NCI-H2081 (cell line): ENCODE measurements around the gene RWDD2A.
"Not testable (repeated sequence)": the region's sequence is repeated elsewhere in the genome, so short reads cannot be mapped to it uniquely, and the experiment has no call there.

Experiments used
- DNase-seq, 2 experiments: peaks; one replicate each; lab custom pipeline; 2025; lab: John Stamatoyannopoulos, UW

RWDD2A gene

DNA sequence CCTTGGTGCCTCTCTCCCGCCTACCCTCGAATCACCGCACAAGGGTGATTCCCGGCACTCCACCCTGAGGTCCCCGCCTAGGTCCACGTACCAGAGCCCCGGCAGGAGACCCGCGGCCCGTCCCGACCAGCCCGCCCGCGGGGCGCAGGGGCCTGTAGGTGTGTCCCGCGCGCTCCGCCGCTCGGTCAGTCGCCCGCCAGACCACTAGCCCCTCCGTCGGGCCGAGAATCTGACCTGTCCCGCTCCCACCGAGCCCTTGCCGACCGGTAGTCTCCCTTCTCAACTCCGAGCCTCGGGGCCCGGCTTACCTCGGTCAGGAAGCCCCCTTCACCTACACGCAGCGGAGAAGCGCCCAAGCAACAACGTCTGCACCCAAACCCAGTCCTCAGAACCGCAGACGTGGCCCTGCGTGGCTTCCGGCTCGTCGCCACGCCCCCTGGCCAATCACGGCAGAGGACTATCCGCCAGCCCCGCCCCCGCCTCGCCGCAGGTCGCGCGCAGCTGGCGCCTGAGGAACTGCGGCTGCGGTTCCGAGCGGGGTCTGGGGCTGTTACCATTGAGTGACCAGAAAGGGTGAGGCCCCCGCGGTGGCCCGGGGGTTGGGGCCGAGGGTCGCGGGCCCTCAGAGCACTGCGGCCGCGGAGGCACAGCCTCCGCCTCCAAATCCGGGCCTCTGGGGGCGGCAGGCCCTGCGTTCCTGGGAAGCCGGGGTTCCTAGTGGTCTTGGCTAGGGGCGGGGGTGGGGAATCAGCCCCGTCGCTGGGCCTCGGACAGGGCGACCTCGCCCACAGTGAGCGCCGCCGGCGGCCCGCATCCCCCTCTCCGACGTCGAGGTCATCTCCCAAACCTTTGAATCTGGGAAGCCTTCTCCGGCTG is at the start of gene RWDD2A, which contains the start of gene PGM3:
Gene RWDD2A, plus strand, starts transcription at position 487 of the 876 bp plus-strand sequence. CDS start 1,095 bp downstream, outside the sequence.
Gene PGM3, minus strand, starts transcription at position 395 of the 876 bp plus-strand sequence. CDS start 2,253 bp downstream, outside the sequence.
- peak; percentile 85 to 89 for DNase-seq

GRCh38 chr6:83151114-83151513 is 42.0 kb upstream of the RWDD2A start:
- DNase-seq = no peak

DNA sequence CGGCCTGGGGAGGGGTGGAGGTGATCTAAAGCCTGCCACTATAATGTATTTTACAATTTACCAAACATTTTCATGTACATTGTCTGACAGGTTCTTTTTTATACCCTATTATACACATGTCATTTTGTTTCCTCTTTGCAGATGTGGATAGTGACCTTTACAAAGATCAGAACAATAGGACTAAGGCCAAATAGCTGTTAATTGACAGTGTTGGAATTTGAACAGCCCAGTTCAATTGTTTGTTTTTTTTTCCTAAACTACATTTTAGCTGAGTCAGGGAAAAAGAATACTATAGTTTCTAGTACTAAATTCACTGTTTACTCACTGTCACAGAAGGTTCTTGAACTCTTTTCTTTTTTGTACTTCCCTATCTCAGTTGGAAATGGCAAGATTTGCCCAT is 40.2 kb upstream of the RWDD2A start:
- DNase-seq = no peak

DNA sequence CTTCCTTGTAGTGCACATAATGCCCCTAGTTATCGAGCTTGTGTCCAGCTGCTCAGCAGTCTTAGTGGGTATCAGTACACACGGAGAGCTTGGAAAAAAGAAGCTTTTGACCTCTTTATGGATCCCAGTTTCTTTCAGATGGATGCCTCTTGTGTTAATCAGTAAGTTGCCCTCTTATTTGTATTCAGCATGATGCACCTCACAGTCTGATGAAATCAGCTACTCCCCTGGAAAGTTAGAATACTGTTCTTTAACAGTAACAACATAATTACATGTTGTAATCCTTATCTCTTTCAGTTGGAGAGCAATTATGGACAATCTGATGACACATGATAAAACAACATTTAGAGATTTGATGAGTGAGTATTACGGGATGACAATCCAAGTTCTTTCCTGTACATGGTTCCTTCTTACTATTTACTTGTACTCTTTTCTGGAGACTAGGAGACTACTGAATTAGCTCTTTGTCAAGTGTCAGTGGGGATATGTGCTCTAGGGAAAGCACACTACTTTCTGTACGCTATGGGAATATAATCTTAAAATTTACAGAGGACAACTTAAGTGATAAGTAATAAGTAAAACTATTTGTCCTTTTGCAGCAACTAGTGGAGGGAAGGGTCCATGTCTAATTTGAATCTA is 39.2 kb upstream of the RWDD2A start:
- no peak for DNase-seq

GRCh38 chr6:83155794-83156193 is 37.4 kb upstream of the RWDD2A start:
- DNase-seq = no peak

GRCh38 chr6:83160167-83160566 is 33.0 kb upstream of the RWDD2A start:
- no peak for DNase-seq

DNA sequence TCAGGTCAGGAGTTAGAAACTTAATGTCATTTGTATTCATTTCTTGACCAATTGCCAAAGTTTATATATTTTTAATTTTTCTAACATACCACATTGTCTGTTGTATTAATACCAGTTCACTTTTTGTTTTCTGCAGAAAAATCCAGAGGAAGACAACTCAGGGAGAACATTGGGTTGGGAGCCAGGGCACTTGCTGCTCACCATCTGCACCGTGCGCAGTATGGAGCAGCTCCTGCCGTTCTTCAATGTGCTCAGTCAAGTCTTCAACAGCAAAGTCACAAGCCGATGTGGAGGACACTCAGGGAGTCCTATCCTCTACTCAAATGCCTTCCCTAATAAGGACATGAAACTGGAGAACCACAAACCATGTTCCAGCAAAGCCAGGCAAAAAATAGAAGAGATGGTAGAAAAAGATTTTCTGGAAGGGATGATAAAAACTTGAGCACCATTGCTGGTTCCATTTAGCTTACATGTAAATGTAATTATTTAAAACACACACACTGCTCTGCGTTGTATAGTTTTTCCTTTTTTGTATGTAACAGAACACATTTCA is 25.4 kb upstream of the RWDD2A start:
- no peak for DNase-seq

DNA sequence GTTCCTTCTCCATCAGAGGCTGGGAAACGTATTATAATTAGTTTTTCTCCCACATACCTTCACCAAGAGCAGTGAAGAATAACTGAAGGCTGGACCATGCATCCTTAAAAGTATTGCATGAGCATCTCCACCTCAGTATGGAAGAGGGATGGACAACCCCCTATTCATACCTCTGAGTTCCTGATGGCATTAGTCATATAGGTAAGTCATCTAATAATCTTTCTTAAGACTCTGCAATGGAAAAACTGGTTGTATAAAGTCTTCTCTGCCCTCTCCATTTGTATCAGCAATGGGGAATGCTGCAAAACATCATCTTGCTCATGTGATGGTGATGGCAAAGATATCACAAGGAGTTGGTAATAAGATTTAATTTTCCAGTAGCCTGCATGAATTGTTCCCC is 24.6 kb upstream of the RWDD2A start:
- no peak for DNase-seq

DNA sequence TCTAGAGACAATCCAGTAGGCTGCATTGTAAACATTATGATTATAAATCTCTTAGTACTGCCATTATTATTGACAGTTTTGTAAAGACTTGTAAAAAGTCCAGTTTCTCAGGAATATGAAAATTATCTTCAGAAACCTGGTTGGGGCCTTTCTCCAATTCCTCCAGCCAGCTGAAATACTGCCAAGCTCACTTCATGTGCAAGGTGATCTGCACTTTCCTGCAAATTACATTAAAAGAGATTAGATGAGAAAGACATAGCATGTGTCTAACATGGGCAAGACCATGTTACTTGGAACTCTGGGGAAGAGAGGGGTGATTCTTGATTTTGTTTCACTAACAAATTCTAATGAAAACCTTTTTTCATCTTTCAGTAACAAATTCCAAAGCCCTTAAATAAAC is 24.1 kb upstream of the RWDD2A start:
- DNase-seq = no peak

GRCh38 chr6:83169511-83169910 is 23.6 kb upstream of the RWDD2A start:
- no peak for DNase-seq

DNA sequence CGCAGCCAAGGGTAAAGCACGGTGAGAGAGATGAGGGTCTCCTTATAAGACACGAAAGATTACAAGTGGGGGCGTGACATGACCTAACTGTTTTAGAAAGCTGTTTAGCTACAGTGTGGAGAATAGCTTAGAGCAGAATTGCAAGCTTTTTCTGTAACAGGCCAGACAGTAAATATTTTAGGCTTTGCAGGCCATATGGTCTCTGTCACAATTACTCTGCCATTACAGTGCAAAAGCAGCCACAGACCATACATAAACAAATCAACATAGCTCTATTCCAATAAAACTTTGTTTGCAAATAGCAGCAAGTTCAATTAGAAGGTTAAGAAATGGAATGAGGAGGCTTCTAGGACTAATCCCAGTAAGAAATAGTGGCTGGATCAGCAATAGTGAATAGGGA is 16.9 kb upstream of the RWDD2A start:
- DNase-seq = no peak

DNA sequence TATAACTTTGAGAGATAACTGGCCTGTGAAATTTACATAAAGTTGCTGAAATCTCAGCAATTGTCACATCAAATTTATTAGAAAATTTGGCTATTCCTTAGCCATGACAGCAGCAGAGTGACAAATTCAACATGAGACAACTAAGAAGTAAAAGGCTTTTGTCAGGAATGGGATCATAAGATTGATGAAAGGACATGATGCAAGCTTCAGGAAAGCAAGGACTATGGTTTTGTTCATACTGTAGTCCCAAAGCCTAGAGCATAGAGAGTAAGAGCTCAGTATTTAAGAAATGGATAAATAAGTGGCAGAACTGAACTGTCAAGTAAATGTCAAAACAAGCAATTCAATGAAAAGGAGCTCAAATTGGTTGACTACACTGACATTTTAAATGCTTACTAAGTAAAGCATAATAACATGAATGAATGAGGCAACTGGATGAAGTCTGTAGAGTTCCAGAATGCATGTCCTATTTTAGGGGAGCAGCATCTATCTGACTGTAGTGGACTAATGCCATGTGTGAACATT is 12.7 kb upstream of the RWDD2A start:
- DNase-seq = no peak

- DNase-seq = no peak
Measured at GRCh38 chr6:83182114-83182513, 11.0 kb upstream of the RWDD2A start.

- no peak for DNase-seq
Measured at GRCh38 chr6:83183082-83183828, 9.9 kb upstream of the RWDD2A start.

GRCh38 chr6:83185096-83185495 is 8.1 kb upstream of the RWDD2A start:
- no peak for DNase-seq

GRCh38 chr6:83188501-83188900 is 4.7 kb upstream of the RWDD2A start:
- no peak for DNase-seq

DNA sequence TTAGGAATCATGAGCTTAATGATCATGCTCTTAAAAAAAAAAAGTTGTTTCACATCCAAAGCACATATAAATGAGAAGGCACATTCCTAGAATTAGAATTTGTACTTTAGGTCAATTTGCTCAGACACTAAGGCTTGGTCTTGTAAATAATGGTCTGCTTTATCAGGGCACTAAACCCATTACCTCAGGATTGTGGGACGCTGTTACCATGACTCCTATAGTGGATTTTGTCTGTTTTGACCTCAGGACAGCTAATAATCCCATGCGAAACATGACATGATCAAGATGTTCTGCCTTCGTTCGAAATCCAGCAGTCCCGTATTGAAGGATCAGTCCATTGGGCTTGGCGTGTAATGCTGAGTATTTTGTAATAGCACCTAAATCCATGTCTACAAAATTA is 2.5 kb upstream of the RWDD2A start:
- no peak for DNase-seq

- not testable (repeated sequence) for DNase-seq
Measured at GRCh38 chr6:83191974-83192373, 1.2 kb upstream of the RWDD2A start.

GRCh38 chr6:83192456-83192855 is 701 bp upstream of the RWDD2A start:
- no peak for DNase-seq

DNA sequence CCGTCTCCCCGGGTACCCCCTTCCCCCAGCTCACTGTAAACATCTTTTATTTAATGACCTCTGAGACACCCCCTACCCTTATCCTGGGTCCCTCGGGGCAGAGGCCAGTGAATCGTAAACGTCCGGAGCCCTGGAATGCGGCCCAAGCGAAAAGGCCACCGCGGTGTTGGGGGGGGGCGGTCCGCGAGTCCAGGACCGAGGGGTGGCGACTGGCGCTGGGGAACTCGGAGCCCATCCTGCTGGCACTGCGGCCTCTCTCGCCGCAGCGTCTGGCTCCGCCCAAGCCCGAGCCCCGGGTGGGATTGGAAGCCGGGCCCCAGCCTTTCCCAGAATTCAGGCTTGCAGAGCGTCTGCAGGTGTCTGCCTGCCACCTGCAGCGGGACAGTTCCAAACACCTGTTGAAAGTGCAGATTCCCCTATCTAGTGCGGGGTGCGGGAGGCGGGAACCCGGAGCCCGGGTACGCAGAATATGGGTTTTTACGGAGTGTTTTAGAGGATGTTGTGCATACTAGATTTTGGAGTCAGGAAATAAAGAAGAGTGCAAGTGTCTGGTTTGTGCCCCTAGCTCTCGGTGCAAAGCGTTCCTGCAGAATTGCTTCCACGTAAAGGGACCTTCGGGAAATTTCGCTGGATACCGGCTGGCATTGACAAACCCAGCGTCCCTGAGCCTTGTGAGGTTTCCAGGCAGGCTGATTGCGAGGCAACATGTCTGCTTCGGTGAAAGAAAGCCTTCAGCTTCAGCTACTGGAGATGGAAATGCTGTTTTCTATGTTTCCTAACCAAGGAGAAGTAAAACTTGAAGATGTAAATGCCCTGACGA is 800 bp downstream of the RWDD2A start:
- peak; percentile 31 to 68 for DNase-seq
